Activated naive CD4-positive, alpha-beta T cell treated with anti-CD3 and anti-CD28 coated beads, Interleukin-2, amount 50 U/mL, for 16 hours (primary cell): ENCODE results near the gene GPHN.

Experiments
- DNase-seq: peaks from one replicate; pipeline ENCODE4 v3.0.0-alpha.2; 2020

GPHN gene

DNA sequence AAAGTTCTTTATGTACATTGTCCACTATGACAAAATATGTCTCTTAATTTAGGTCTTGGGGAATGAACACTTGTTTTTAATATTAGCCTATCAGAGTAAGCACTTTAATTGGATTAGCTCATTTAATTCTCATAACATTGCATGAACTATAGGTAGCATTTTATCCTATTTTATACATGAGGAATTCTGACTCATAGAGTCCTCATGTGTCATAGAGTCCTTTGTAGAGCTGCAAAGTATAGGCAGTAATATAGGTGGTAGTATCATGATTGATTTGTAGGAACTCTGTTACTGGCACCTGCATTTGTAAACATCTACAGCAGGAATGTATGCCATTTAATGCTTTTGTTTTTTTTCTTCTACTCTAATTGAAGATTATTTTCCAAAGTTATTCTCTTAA lies 96.0 kb downstream of the GPHN start:
- no peak for DNase-seq

DNA sequence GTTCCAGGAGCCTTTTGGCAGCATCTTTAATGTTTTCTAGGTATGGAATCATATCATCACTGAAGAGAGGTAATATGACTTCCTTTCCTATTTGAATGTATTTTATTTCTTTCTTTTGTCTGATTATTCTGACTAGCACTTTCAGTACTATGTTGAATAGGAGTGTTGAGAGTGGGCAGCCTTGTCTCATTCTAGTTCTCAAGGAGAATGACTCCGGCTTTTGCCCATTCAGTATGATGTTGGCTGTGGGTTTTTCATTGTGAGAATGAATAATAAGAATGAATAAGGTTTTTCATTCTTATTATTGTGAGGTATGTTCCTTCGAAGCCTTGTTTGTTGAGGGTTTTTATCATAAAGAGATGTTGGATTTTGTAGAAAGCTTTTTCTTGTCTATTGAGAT lies 98.9 kb downstream of the GPHN start:
- DNase-seq = no peak

GRCh38 chr14:66610154-66610563 lies 102.2 kb downstream of the GPHN start:
- no peak for DNase-seq

DNA sequence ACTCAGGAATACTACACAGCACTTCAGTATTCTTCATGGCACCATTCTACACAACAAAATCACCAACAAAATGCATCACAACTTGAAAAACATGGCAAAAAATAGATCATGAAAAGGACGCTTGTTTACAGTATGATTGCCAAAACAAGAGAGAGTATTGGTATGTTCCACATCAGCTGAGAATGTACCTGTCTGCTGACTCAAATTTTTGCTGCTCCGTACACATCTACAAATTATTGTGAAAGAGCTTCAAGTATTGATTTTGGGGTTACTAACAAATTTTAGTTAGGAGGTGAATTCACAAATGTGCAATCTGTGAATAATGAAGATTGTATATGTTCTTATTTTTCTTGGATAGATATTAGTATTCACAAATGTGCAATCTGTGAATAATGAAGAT lies 105.4 kb downstream of the GPHN start:
- DNase-seq = no peak

GRCh38 chr14:66619952-66620351 lies 112.0 kb downstream of the GPHN start:
- no peak for DNase-seq

- DNase-seq = no peak
Observed at GRCh38 chr14:66623838-66624237, 115.9 kb downstream of the GPHN start.

DNA sequence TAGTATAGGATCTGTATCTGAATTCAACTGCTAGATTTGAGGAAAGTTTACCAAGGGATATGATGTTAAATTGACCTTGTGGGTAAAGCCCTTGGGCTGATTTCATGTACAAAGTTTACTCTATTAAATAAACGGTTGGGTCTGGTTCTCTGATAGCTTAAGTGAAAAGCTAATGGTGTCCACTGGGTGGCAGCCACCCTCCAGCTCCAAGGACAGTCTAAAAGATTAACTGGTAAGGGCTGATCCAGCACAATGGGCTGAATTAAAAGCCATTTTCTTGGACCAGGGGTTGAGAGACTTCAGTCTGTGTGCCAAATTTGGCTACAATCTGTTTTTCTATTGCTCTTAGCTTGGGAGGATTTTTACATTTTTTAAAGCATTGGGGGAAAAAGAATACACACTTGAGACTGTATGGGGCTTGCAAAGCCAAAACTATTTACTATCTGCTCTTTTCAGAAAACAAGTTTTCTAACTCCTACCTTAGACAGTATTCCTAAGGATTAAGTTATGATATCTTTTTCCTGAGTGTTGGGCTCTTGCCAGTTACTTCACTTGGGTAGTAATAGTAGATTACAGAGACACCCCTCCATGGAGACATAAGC lies 116.5 kb downstream of the GPHN start:
- DNase-seq = peak; percentile 43

GRCh38 chr14:66628636-66629035 lies 120.7 kb downstream of the GPHN start:
- no peak for DNase-seq

DNA sequence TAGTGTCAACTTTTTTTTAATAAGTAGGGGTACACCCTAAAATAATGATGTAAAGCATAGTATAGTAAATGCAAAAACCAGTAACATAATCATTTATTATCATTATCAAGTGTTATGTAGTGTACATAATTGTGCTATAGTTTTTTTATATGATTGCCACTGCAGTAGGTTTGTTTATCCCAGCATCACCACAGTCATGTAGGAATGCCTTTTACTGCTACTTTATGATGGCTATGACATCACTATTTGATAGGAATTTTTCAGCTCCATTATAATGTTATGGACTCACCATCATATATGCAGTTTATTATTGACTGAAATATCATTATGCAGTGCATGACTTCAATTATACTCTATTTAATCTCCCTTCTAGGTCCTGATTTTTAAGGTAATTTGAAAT lies 121.6 kb downstream of the GPHN start:
- DNase-seq = no peak

- DNase-seq = no peak
Observed at GRCh38 chr14:66634876-66635275, 126.9 kb downstream of the GPHN start.

DNA sequence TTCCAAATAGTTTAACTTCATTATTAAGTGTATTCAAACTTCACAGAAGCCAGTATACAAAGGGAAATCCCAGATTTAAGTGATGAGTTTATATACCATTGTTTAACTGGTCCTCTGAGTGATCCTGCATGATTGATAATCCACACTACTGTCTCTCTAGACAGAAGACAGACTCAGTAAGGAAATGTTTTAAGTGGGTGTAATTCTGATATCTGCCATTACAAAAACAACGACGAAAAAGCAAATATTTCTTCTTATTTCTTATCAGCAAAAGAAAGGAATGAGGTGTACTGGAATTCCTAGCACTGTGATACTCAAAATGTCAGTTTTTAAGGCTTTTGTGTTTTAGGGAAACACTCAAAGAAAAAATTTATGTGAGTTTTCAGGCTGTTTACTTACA lies 127.5 kb downstream of the GPHN start:
- no peak for DNase-seq

- DNase-seq = no peak
Observed at GRCh38 chr14:66636240-66636639, 128.3 kb downstream of the GPHN start.

- DNase-seq = no peak
Observed at GRCh38 chr14:66638689-66639088, 130.7 kb downstream of the GPHN start.

GRCh38 chr14:66641861-66642635 lies 134.1 kb downstream of the GPHN start:
- no peak for DNase-seq

DNA sequence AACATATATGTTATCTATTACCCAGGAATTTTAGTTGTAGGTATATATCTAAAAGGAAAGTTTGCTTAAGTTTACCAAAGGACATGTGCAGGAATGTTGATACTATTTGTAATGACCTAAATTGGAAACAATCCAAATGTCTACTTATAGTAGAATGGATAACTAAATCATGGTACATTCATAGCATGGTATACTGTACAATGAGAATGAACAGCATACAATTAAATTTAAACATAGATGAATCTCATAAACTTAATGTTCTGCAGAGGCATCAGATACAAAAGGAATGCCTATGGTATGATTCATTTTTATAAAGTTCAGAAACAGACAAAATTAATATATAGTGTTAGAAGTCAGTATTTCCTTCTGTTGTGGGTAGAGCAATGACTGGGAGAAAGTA lies 135.4 kb downstream of the GPHN start:
- DNase-seq = no peak

- no peak for DNase-seq
Observed at GRCh38 chr14:66645716-66646115, 137.8 kb downstream of the GPHN start.

DNA sequence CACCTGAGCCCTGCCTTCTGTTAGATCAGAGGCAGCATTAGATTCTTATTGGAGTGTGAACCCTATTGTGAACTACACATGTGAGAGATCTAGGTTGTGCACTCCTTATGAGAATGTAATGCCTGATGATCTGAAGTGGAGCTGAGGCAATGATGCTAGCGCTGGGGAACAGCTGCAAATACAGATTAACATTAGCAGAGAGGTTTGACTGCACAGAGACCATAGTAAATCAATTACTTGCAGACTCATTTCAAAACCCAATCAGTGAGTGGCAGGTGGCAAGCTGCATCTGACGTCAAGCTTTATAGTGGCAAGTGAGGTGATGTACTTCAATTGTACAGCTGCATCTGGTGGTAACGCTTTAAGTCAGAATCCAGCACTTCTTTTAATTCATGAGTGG lies 141.6 kb downstream of the GPHN start:
- no peak for DNase-seq

GRCh38 chr14:66650491-66650911 lies 142.6 kb downstream of the GPHN start:
- no peak for DNase-seq

DNA sequence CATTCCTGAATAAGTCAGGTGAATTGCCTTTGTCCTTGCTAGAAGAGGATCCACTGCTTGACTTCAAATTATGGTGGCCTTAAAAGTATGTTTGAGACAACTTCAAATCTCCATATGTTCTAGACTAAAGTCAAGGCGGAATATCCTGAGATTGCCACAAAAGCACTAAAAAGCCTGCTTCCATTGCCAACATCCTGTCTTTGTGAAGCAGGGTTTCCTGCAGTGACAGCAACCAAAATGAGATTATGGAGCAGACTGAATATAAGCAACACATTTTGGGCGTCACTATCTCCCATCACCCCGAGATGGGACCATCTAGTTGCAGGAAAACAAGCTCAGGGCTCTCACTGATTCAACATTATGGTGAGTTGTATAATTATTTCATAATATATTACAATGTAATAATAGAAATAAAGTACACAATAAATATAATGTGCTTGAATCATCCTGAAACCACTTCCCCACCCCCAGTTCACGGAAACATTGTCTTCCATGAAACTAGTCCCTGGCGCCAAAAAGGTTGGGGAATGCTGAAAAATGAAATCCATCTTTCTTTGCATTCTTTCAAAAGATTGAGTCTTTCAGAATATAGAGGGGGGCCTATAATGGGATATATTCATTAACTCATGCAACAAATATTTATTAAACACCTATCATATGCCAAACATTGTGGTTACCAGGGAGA lies 143.7 kb downstream of the GPHN start:
- no peak for DNase-seq

GRCh38 chr14:66652525-66653106 lies 144.7 kb downstream of the GPHN start:
- no peak for DNase-seq

DNA sequence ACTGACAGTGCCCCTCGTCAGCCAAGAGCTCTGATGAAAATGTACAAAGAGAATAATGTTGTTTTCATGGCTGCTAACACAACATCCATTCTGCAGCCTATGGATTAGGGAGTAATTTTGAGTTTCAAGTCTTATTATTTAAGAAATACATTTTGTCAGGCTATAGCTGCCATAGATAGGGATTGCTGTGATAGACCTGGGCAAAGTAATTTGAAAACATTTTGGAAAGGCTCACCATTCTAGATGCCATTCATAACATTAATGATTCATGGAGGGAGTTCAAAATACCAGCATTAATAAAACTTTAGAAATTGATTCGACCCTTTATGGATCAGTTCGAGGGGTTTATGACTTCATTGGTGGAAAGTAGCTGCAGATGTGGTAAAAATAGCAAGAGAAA lies 149.8 kb downstream of the GPHN start:
- no peak for DNase-seq

GRCh38 chr14:66662374-66662773 lies 154.4 kb downstream of the GPHN start:
- no peak for DNase-seq

GRCh38 chr14:66677780-66678179 lies 169.8 kb downstream of the GPHN start:
- no peak for DNase-seq

GRCh38 chr14:66680216-66680615 lies 172.3 kb downstream of the GPHN start:
- DNase-seq = no peak
